DND-41 (cell line): Measurements from ENCODE around the gene B3GNT5.

Source experiments
- ATAC-seq: fragments of 200-7000 bp; cut with Tn5 transposase; 3 replicates; pipeline ENCODE4 v1.9.1; 2021; ENCODE audit warnings: low read depth; ENCODE audit not compliant: insufficient read depth
- DNase-seq: peaks from one replicate; pipeline ENCODE4 v3.0.0-alpha.2; 2020
- H2AFZ ChIP-seq: 2 replicates; pipeline ENCODE4 v1.6.0; 2012; ENCODE audit warnings: low read depth, low read length
- H3K27ac ChIP-seq: 2 replicates; pipeline ENCODE4 v1.5.1; 2012; ENCODE audit warnings: low read length, inconsistent platforms
- H3K27me3 ChIP-seq: fragments of 200-600 bp; sonication (generic); 2 replicates; pipeline ENCODE4 v1.6.0; 2012; ENCODE audit warnings: low read length, mild to moderate bottlenecking, inconsistent platforms; ENCODE audit not compliant: insufficient read depth, poor library complexity
- H3K36me3 ChIP-seq: 2 replicates; pipeline ENCODE4 v1.5.1; 2012; ENCODE audit warnings: low read length, inconsistent platforms; ENCODE audit not compliant: insufficient read depth
- H3K4me1 ChIP-seq: 2 replicates; pipeline ENCODE4 v1.5.1; 2012; ENCODE audit warnings: mild to moderate bottlenecking, low read length; ENCODE audit not compliant: insufficient read depth
- H3K4me2 ChIP-seq: 2 replicates; pipeline ENCODE4 v1.6.0; 2012; ENCODE audit warnings: mild to moderate bottlenecking, moderate library complexity, low read length, inconsistent platforms; ENCODE audit not compliant: insufficient read depth
- H3K4me3 ChIP-seq, 2 experiments: fragments of 200-600 bp in 1 of 2; shearing (Covaris generic) in 1 of 2; 2 replicates each; pipeline ENCODE4 v1.5.1; 2012 to 2016; ENCODE audit warnings: inconsistent platforms in 2 of 2, low read length in 2 of 2, mild to moderate bottlenecking in 2 of 2, low read depth in 1 of 2, moderate library complexity in 1 of 2
- H3K79me2 ChIP-seq: 2 replicates; pipeline ENCODE4 v1.6.0; 2012; ENCODE audit warnings: low read length, inconsistent platforms; ENCODE audit not compliant: insufficient read depth
- H3K9ac ChIP-seq: 2 replicates; pipeline ENCODE4 v1.6.0; 2012; ENCODE audit warnings: low read depth, mild to moderate bottlenecking, inconsistent platforms, low read length, moderate library complexity
- H3K9me3 ChIP-seq: 2 replicates; pipeline ENCODE4 v1.5.1; 2012; ENCODE audit warnings: low read length, moderate library complexity, mild to moderate bottlenecking, inconsistent platforms; ENCODE audit not compliant: insufficient read depth, severe bottlenecking
- H4K20me1 ChIP-seq: 2 replicates; pipeline ENCODE4 v1.6.0; 2012; ENCODE audit warnings: low read length; ENCODE audit not compliant: insufficient read depth
- EZH2 ChIP-seq: IDR thresholded peaks from 3 replicates; pipeline ENCODE4 v1.6.1; 2012; ENCODE audit warnings: borderline replicate concordance, low read depth, mild to moderate bottlenecking, moderate library complexity, low read length, inconsistent platforms; ENCODE audit not compliant: severe bottlenecking
- TF ChIP-seq, protein P1 (sequence below): IDR thresholded peaks from 2 replicates; pipeline ENCODE4 v1.5.1; 2012; ENCODE audit warnings: borderline replicate concordance, low read length, moderate library complexity, mild to moderate bottlenecking; ENCODE audit not compliant: poor library complexity, severe bottlenecking; ENCODE audit errors: extremely low read depth

Gene B3GNT5

DNA sequence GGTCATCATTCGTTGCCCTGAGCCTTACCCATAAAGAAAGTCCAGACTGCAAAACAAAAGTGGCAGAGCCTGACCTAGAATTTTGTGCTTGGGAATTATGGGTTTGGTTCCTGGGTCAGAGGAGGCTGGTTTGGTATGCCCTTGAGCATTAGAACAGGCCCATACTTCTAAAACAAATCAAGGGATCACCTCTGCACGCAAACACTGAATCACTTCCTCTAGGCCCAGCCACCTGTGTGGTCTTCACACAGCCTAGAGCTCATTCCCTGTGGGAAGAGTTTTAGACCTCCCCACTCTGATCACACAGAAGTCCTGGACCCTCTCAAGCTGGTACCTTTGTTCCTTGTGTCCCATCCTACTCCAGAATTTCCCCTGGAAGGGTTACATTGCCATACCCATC is 59.4 kb downstream of the B3GNT5 start:
- no peaks in the 10 kb centered on the region for H3K27me3 ChIP-seq
- no peaks in the 10 kb centered on the region for H3K36me3 ChIP-seq
- no peak for ATAC-seq
- H3K9ac ChIP-seq, result no peak overlapping the region
- H3K27ac ChIP-seq, result no peak overlapping the region
- no peaks in the 10 kb centered on the region for H3K4me1 ChIP-seq
- no peak for DNase-seq
- H2AFZ ChIP-seq, result no peak overlapping the region
- H3K9me3 ChIP-seq, result no peaks in the 10 kb centered on the region
- H3K79me2 ChIP-seq, result no peaks in the 10 kb centered on the region
- no peak overlapping the region for H3K4me2 ChIP-seq
- TF ChIP-seq, protein P1, sequence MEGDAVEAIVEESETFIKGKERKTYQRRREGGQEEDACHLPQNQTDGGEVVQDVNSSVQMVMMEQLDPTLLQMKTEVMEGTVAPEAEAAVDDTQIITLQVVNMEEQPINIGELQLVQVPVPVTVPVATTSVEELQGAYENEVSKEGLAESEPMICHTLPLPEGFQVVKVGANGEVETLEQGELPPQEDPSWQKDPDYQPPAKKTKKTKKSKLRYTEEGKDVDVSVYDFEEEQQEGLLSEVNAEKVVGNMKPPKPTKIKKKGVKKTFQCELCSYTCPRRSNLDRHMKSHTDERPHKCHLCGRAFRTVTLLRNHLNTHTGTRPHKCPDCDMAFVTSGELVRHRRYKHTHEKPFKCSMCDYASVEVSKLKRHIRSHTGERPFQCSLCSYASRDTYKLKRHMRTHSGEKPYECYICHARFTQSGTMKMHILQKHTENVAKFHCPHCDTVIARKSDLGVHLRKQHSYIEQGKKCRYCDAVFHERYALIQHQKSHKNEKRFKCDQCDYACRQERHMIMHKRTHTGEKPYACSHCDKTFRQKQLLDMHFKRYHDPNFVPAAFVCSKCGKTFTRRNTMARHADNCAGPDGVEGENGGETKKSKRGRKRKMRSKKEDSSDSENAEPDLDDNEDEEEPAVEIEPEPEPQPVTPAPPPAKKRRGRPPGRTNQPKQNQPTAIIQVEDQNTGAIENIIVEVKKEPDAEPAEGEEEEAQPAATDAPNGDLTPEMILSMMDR, result no peak
- TF ChIP-seq EZH2, result no peak
- no peaks in the 10 kb centered on the region for H4K20me1 ChIP-seq
- no peak overlapping the region for H3K4me3 ChIP-seq

DNA sequence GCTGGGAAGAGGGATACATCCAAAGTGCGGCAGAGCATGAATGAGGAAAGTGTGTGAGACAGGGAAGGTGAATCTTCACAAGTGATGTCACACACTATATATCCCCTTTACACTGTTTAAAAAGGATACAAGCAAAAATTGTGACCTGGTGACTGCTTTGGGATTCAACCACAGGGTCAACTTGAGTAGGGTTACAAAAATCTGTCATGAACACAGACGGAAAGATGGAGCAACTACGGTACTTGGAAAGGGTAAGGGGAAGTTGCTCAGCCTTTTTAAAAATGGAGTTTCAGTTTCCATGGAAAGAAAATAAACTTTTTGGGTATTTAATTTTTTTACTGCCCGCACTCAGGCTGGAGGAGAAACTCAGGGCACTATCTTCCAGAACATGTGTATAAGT is 60.3 kb downstream of the B3GNT5 start:
- no peak for ATAC-seq
- Histone ChIP-seq H2AFZ (no peak overlapping the region), H3K27me3 (no peaks in the 10 kb centered on the region), H3K79me2 (no peaks in the 10 kb centered on the region), H3K9ac (no peak overlapping the region), H3K4me1 (no peaks in the 10 kb centered on the region), H3K9me3 (no peaks in the 10 kb centered on the region), H3K36me3 (no peaks in the 10 kb centered on the region), H3K4me3 (no peak overlapping the region), H4K20me1 (no peaks in the 10 kb centered on the region), H3K27ac (no peak overlapping the region), H3K4me2 (no peak overlapping the region)
- DNase-seq, result no peak
- TF ChIP-seq, protein P1, result no peak
- TF ChIP-seq EZH2, result no peak

DNA sequence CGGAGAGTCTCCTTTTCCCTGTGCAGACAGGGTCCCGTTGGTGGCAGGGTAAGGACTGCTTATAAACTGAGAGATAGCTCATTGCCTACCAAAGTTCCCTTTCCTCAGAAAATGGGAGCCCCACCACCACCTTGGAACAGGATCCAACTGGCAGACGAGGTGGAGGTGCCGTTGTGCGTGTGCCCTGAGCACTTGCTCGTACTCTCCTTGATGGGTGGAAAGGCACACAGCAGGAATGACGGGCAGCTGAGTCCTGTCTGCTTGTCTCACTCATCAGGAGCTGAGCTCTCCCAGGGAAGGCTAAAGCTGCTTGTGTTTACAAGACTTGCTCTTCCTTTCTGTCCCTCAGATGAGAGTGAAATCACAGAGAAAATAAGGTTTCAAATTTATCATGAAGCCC is 60.7 kb downstream of the B3GNT5 start:
- ATAC-seq (no peak), DNase-seq (no peak)
- Histone ChIP-seq H3K4me2 (no peak overlapping the region), H3K4me1 (no peaks in the 10 kb centered on the region), H4K20me1 (no peaks in the 10 kb centered on the region), H3K9me3 (no peaks in the 10 kb centered on the region), H2AFZ (no peak overlapping the region), H3K27ac (no peak overlapping the region), H3K36me3 (no peaks in the 10 kb centered on the region), H3K79me2 (no peaks in the 10 kb centered on the region), H3K9ac (no peak overlapping the region), H3K27me3 (no peaks in the 10 kb centered on the region), H3K4me3 (no peak overlapping the region)
- no peak for TF ChIP-seq EZH2
- TF ChIP-seq, protein P1, result no peak

DNA sequence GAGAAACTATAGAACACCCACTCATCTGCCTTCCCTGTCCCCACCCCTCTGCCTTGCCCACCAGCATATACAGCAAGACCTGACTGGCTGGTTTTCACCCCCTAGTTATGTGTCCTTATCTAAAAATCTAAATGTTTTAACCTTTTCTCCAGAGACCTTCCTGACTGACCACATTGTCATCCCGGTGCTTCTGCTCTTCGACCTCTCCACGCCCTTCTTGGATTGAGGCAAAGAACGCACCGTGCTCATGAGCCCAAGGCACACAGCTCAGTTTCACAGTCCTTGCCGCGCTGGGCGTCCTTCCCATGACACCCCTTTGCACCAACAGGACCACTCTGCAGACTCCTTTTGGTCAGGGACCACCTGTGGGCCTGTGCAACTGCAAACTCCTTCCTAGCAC is 62.7 kb downstream of the B3GNT5 start:
- no peak overlapping the region for H2AFZ ChIP-seq

More for the DNA sequence above, 62.7 kb downstream of the B3GNT5 start:
- Histone ChIP-seq H3K4me3 (no peak overlapping the region), H4K20me1 (no peaks in the 10 kb centered on the region), H3K4me1 (no peaks in the 10 kb centered on the region), H3K36me3 (no peaks in the 10 kb centered on the region), H3K9ac (no peak overlapping the region), H3K79me2 (no peaks in the 10 kb centered on the region), H3K27me3 (no peaks in the 10 kb centered on the region), H3K9me3 (no peaks in the 10 kb centered on the region), H3K27ac (no peak overlapping the region), H3K4me2 (no peak overlapping the region)
- ATAC-seq, result no peak
- DNase-seq, result no peak
- TF ChIP-seq EZH2, result no peak
- TF ChIP-seq, protein P1, result no peak
